ENCODE results near the gene MYL12A. TPM values are rescaled to one million over a fixed set of nuclear protein-coding genes. Genes with fewer than 3 reads are reported as not detected.

The MYL12A gene
- total and polyA plus RNA-seq, 2 of the 13 experiments (the other 11 are each of a cell fraction or from before 2014, with no cell fraction given), result 261 to 277 TPM

DNA sequence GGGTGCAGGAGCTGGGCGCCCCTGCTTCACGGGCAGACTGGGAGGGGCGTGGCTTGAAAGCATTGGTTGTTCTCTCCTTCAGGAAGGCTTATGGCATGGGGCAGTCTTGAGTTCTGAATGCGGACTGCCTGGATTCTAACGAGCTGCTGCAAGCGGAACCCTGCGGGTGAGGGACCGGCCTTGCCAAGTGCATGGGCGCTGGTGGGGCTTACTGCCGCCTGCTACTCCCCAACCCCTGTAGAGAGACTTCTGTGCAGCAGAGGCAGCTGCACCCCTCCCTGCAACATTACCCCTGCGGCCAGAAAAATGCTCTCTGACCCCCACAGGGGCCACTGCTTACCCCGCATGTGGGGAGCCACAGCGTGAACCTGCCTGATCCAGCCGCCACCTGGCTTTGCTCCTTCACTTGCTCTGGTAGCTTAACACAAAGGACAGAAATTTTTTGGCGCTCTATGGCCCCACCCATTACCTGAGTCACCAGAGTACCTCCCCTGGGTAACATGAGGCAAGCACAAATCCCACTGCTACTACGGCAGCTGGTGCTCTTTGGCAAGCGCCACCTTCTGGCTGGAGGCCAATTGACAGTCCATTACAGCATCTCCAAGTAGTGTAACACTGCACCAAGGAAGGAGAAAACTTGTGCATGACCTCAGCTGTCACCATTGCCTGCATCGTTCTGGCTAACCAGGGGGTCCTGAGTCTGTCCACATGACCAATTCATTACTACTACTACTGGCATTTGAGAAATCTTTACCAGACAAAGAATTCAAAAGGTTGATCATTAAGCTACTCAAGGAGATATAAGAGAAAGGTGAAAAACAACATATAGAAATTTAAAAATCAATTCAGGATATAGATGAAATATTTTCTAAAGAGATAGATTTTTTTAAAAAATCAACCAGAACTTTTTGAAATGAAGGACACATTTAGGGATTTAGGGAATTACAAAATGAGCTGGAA is 49.7 kb downstream of the MYL12A start (continued):
- peak; percentile 68; the same call in 1 of the 2 replicates for TF ChIP-seq HBP1 (CRISPR knock-in tag; IDR thresholded peaks at IDR 0.05; ENCODE audit: low read depth)
- 0 out of 2 replicates have a peak, but pooled peaks have one; percentile 19 for TF ChIP-seq ZNF503 (CRISPR knock-in tag; IDR thresholded peaks at IDR 0.05)
- peak; percentile 45; the same call in 1 of the 2 replicates for TF ChIP-seq ZNF678 (CRISPR knock-in tag; IDR thresholded peaks at IDR 0.05)
- TF ChIP-seq TP53 (CRISPR knock-in tag; conservative IDR thresholded peaks at IDR 0.05), result peak; percentile 21; the same call in 1 of the 2 replicates
- no peak for TF ChIP-seq GTF3A (CRISPR knock-in tag; conservative IDR thresholded peaks at IDR 0.05)
- TF ChIP-seq KDM1A (CRISPR knock-in tag; IDR thresholded peaks at IDR 0.05), result peak; percentile 51; the same call in 1 of the 2 replicates
- 0 out of 2 replicates have a peak, but pooled peaks have one; percentile 57 for TF ChIP-seq ATF1 (CRISPR knock-in tag; IDR thresholded peaks at IDR 0.05)
- peak; percentile 84 for TF ChIP-seq PATZ1 (CRISPR knock-in tag; IDR thresholded peaks at IDR 0.05)
- TF ChIP-seq, protein P1, sequence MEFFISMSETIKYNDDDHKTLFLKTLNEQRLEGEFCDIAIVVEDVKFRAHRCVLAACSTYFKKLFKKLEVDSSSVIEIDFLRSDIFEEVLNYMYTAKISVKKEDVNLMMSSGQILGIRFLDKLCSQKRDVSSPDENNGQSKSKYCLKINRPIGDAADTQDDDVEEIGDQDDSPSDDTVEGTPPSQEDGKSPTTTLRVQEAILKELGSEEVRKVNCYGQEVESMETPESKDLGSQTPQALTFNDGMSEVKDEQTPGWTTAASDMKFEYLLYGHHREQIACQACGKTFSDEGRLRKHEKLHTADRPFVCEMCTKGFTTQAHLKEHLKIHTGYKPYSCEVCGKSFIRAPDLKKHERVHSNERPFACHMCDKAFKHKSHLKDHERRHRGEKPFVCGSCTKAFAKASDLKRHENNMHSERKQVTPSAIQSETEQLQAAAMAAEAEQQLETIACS (CRISPR knock-in tag; IDR thresholded peaks at IDR 0.05), result no peak
- TF ChIP-seq EZH2 (conservative IDR thresholded peaks at IDR 0.05; ENCODE audit: low read depth, low read length), result no peak
- no peak for TF ChIP-seq ZNF235 (CRISPR knock-in tag; IDR thresholded peaks at IDR 0.05; ENCODE audit: borderline replicate concordance)
- no peak for TF ChIP-seq FOXK2 (IDR thresholded peaks at IDR 0.05)
- TF ChIP-seq ZNF564 (CRISPR knock-in tag; IDR thresholded peaks at IDR 0.05), result 0 out of 2 replicates have a peak, but pooled peaks have one; percentile 69
- TF ChIP-seq ZNF75D (CRISPR knock-in tag; IDR thresholded peaks at IDR 0.05; ENCODE audit: borderline replicate concordance), result no peak
- TF ChIP-seq, protein P2, sequence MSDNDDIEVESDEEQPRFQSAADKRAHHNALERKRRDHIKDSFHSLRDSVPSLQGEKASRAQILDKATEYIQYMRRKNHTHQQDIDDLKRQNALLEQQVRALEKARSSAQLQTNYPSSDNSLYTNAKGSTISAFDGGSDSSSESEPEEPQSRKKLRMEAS (IDR thresholded peaks at IDR 0.05), result peak; percentile 74
- TF ChIP-seq ZFP37 (CRISPR knock-in tag; IDR thresholded peaks at IDR 0.05; ENCODE audit: borderline replicate concordance), result no peak
- TF ChIP-seq HMG20A (CRISPR knock-in tag; IDR thresholded peaks at IDR 0.05; ENCODE audit: borderline replicate concordance), result peak; percentile 44; the same call in 1 of the 2 replicates
- TF ChIP-seq JARID2 (CRISPR knock-in tag; IDR thresholded peaks at IDR 0.05; ENCODE audit: insufficient replicate concordance), result no peak
- TF ChIP-seq ZNF354B (CRISPR knock-in tag; IDR thresholded peaks at IDR 0.05), result 0 out of 2 replicates have a peak, but pooled peaks have one; percentile 36
- peak; percentile 42 for TF ChIP-seq SMC3 (IDR thresholded peaks at IDR 0.05; ENCODE audit: low read length)
- no peak for TF ChIP-seq ZKSCAN1 (IDR thresholded peaks at IDR 0.05; ENCODE audit: low read length)
